Right lung (tissue), 5 donors: ENCODE measurements around the gene MGST3. TPM values are rescaled to one million over a fixed set of nuclear protein-coding genes. Genes with fewer than 3 reads are reported as not detected.
"Not testable (repeated sequence)": the region's sequence is repeated elsewhere in the genome, so short reads cannot be mapped to it uniquely, and the experiment has no call there.

Experiments used
- DNase-seq, 2 donors: peaks; one replicate each; pipeline ENCODE4 v3.0.0-alpha.2; 2013
- polyA plus RNA-seq, 5 donors: library from polyadenylated mRNA; unstranded; fragments of 120-200 nt; gene quantifications; one replicate each; pipeline versions ENCODE4 v1.2.1 to v1.2.3, GENCODE V29; 2013; ENCODE audit warnings: inconsistent platforms in 1 of 5, low replicate concordance in 1 of 5; ENCODE audit not compliant: insufficient read length in 5 of 5, insufficient read depth in 1 of 5

The MGST3 gene
- polyA plus RNA-seq, 5 donors: 146 to 187 (median 168) TPM

- no peak for DNase-seq
Observed at GRCh38 chr1:165695031-165695430, 64.0 kb downstream of the MGST3 start.

GRCh38 chr1:165696625-165697100, 65.6 kb downstream of the MGST3 start:
- peak; percentile 89 to 93 for DNase-seq

GRCh38 chr1:165697491-165697880, 66.5 kb downstream of the MGST3 start:
- no peak for DNase-seq

GRCh38 chr1:165697881-165698760, 67.1 kb downstream of the MGST3 start, which contains the start of gene ALDH9A1:
ALDH9A1 (minus strand) TSS chr1:165698562; CDS start chr1:165698558, 4 bp downstream.
- DNase-seq: peak; percentile 82 to 83

GRCh38 chr1:165698761-165699052, 67.7 kb downstream of the MGST3 start:
- DNase-seq: no peak

GRCh38 chr1:165699577-165699976, 68.5 kb downstream of the MGST3 start:
- DNase-seq: no peak

- not testable (repeated sequence) for DNase-seq
Observed at GRCh38 chr1:165701922-165702321, 70.9 kb downstream of the MGST3 start.

GRCh38 chr1:165703648-165704047, 72.6 kb downstream of the MGST3 start:
- DNase-seq: no peak

Other genes starting within 250 kb of the MGST3 start
- gene RXRG, start 186.1 kb upstream of the MGST3 start, polyA plus RNA-seq: 10 to 100 TPM; 12.0 to 19.3 (median 15.4) TPM
- gene LRRC52, start 87.2 kb upstream of the MGST3 start, polyA plus RNA-seq: under 1 TPM in 1 of 5 donors, not detected in 4; 0.11 TPM
- gene ALDH9A1, start 67.3 kb downstream of the MGST3 start, polyA plus RNA-seq: 100 to 1,000 TPM in 4 of 5 donors, 10 to 100 TPM in 1; 98.6 to 128 (median 112) TPM
- 100 to 1,000 TPM; 101 to 143 (median 123) TPM for gene TMCO1, start 137.6 kb downstream of the MGST3 start, polyA plus RNA-seq
- gene UCK2, start 196.4 kb downstream of the MGST3 start, polyA plus RNA-seq: 10 to 100 TPM; 18.6 to 22.8 (median 19.4) TPM